Neural cell (in vitro differentiated cells): ENCODE data around the gene PRF1. TPM values are rescaled to one million over a fixed set of nuclear protein-coding genes. Genes with fewer than 3 reads are reported as not detected.

Experiments used
- H2AFZ ChIP-seq: fragments of 200-600, 300-800 bp; sonication (generic), shearing (Covaris generic); 2 replicates; pipeline ENCODE4 v1.6.0; 2014; ENCODE audit warnings: low read depth, mild to moderate bottlenecking, antibody characterized with exemption, low read length, moderate library complexity
- H3F3A ChIP-seq: fragments of 200-600 bp; shearing (Covaris generic); 2 replicates; pipeline ENCODE4 v1.6.1; 2016; ENCODE audit warnings: mild to moderate bottlenecking, moderate library complexity, mixed read lengths, antibody characterized with exemption, low read length; ENCODE audit not compliant: insufficient read depth, poor library complexity, severe bottlenecking
- H3K27ac ChIP-seq: fragments of 200-600, 300-800 bp; sonication (generic), shearing (Covaris generic); 2 replicates; pipeline ENCODE4 v1.5.1; 2014; ENCODE audit warnings: mild to moderate bottlenecking, low read length, moderate library complexity
- H3K27me3 ChIP-seq: fragments of 300-800, 200-600 bp; sonication (generic), shearing (Covaris generic); 2 replicates; pipeline ENCODE4 v1.6.0; 2014; ENCODE audit warnings: mild to moderate bottlenecking, low read depth, low read length, moderate library complexity; ENCODE audit not compliant: insufficient read depth
- H3K36me3 ChIP-seq: fragments of 300-800, 200-600 bp; sonication (generic), shearing (Covaris generic); 2 replicates; pipeline ENCODE4 v1.5.1; 2014; ENCODE audit warnings: mild to moderate bottlenecking, antibody characterized with exemption, low read length, moderate library complexity; ENCODE audit not compliant: insufficient read depth
- H3K4me2 ChIP-seq: fragments of 300-800, 200-600 bp; sonication (generic), shearing (Covaris generic); 2 replicates; pipeline ENCODE4 v1.6.0; 2014; ENCODE audit warnings: mild to moderate bottlenecking, low read length
- H3K4me3 ChIP-seq: fragments of 300-800, 200-600 bp; sonication (generic), shearing (Covaris generic); 2 replicates; pipeline ENCODE4 v1.5.1; 2014; ENCODE audit warnings: mild to moderate bottlenecking, low read length, moderate library complexity
- H3K79me2 ChIP-seq: fragments of 200-600 bp; shearing (Covaris generic); replicated peaks from 2 replicates; pipeline ENCODE4 v1.6.0; 2014; ENCODE audit warnings: mild to moderate bottlenecking, low read length, moderate library complexity; ENCODE audit not compliant: insufficient read depth
- H3K9ac ChIP-seq: fragments of 300-800, 200-600 bp; sonication (generic), shearing (Covaris generic); 2 replicates; pipeline ENCODE4 v1.6.1; 2016; ENCODE audit warnings: mild to moderate bottlenecking, low read length, mixed read lengths
- H3K9me2 ChIP-seq: fragments of 200-600 bp; shearing (Covaris generic); 2 replicates; pipeline ENCODE4 v1.6.1; 2016; ENCODE audit warnings: mild to moderate bottlenecking, low read length, mixed read lengths; ENCODE audit not compliant: insufficient read depth
- H3K9me3 ChIP-seq: fragments of 200-600, 300-800 bp; sonication (generic), shearing (Covaris generic); 2 replicates; pipeline ENCODE4 v1.6.1; 2016; ENCODE audit warnings: mild to moderate bottlenecking, mixed run types, low read length, moderate library complexity, mixed read lengths
- H4K20me1 ChIP-seq: fragments of 200-600 bp; shearing (Covaris generic); 2 replicates; pipeline ENCODE4 v1.6.1; 2016; ENCODE audit warnings: mild to moderate bottlenecking, mixed run types; ENCODE audit not compliant: insufficient read depth
- EP300 ChIP-seq: fragments of 450-650 bp; conservative IDR thresholded peaks from 2 replicates; pipeline ENCODE4 v1.6.1; 2014; ENCODE audit warnings: antibody characterized with exemption, mild to moderate bottlenecking, moderate library complexity; ENCODE audit not compliant: poor library complexity, severe bottlenecking
- EZH2 ChIP-seq: fragments of 200-600, 300-800 bp; shearing (Covaris generic), sonication (generic); IDR thresholded peaks from 2 replicates; pipeline ENCODE4 v1.6.1; 2014; ENCODE audit warnings: antibody characterized with exemption, low read length, borderline replicate concordance, mild to moderate bottlenecking; ENCODE audit not compliant: insufficient read depth, poor library complexity, severe bottlenecking
- RAD21 ChIP-seq: fragments of 450-650 bp; conservative IDR thresholded peaks from 2 replicates; pipeline ENCODE4 v1.6.1; 2014; ENCODE audit warnings: antibody characterized with exemption, mild to moderate bottlenecking, moderate library complexity
- SMC3 ChIP-seq: fragments of 450-650 bp; conservative IDR thresholded peaks from 2 replicates; pipeline ENCODE4 v1.6.1; 2014; ENCODE audit warnings: antibody characterized with exemption, mild to moderate bottlenecking, moderate library complexity; ENCODE audit not compliant: poor library complexity
- TAF1 ChIP-seq: IDR thresholded peaks from 2 replicates; pipeline ENCODE4 v1.6.1; 2012; ENCODE audit warnings: low read depth
- polyA plus RNA-seq: library from polyadenylated mRNA; depleted of rRNA; stranded (reverse); fragments of >200 nt; gene quantifications from 2 replicates; pipeline ENCODE4 v1.2.3, GENCODE V29; 2014
- TF ChIP-seq, protein P1 (sequence below): IDR thresholded peaks from 2 replicates; pipeline ENCODE4 v1.6.1; 2012; ENCODE audit warnings: borderline replicate concordance
- TF ChIP-seq, protein P2 (sequence below): fragments of 450-650 bp; IDR thresholded peaks from 2 replicates; pipeline ENCODE4 v1.5.1; 2014; ENCODE audit warnings: antibody characterized with exemption, mild to moderate bottlenecking, moderate library complexity; ENCODE audit not compliant: poor library complexity, severe bottlenecking

PRF1 gene
- polyA plus RNA-seq, 1 donor from 2014 or later, result not detected

DNA sequence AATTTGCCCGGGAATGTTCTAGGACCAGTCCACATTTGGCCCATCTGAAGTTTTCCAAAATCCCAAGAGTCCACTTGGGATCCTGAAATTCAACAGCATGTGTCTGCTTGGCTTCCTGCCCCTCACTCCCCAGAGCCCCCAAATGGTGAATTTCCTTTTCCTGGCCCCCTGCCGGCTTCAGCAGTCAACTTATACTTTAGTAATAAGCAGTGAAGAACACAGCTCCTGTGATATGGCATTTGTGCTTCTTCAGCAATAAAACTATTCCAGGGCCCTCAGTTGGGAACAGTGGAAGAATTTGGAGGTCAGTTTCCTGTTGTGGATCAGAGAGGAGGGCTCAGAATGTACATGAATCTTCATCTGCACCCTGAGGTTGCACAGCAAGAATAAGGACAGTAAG is 51.1 kb downstream of the PRF1 start:
- H3K9me2 ChIP-seq, result no peaks in the 10 kb centered on the region
- H3K9ac ChIP-seq, result no peak overlapping the region
- H4K20me1 ChIP-seq, result no peaks in the 10 kb centered on the region
- no peaks in the 10 kb centered on the region for H3F3A ChIP-seq
- no peaks in the 10 kb centered on the region for H3K9me3 ChIP-seq
- H3K79me2 ChIP-seq, result no peaks in the 10 kb centered on the region
- TF ChIP-seq EZH2 (no peak), TAF1 (no peak)
- H3K36me3 ChIP-seq, result no peaks in the 10 kb centered on the region
- no peaks in the 10 kb centered on the region for H3K27me3 ChIP-seq
- H3K4me3 ChIP-seq, result no peak overlapping the region
- no peak overlapping the region for H3K27ac ChIP-seq
- no peak overlapping the region for H2AFZ ChIP-seq
- no peak overlapping the region for H3K4me2 ChIP-seq

DNA sequence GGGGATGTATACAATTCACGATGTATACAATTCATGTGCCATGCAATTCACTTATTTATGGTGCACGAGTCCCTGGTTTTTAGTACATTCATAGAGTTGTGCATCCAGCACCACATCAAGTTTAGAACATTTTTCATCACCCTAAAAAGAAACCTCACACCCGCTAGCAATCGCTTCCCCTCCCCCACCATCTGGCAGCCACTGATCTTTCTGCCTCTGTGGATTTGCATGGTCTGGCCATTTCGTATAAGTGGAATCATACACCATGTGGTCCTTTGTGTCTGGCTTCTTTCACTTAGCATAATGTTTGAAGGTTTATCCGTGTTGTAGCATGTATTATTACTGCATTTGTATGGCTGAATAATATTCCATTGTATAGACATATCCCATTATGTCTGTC is 52.1 kb downstream of the PRF1 start:
- TF ChIP-seq, protein P1, sequence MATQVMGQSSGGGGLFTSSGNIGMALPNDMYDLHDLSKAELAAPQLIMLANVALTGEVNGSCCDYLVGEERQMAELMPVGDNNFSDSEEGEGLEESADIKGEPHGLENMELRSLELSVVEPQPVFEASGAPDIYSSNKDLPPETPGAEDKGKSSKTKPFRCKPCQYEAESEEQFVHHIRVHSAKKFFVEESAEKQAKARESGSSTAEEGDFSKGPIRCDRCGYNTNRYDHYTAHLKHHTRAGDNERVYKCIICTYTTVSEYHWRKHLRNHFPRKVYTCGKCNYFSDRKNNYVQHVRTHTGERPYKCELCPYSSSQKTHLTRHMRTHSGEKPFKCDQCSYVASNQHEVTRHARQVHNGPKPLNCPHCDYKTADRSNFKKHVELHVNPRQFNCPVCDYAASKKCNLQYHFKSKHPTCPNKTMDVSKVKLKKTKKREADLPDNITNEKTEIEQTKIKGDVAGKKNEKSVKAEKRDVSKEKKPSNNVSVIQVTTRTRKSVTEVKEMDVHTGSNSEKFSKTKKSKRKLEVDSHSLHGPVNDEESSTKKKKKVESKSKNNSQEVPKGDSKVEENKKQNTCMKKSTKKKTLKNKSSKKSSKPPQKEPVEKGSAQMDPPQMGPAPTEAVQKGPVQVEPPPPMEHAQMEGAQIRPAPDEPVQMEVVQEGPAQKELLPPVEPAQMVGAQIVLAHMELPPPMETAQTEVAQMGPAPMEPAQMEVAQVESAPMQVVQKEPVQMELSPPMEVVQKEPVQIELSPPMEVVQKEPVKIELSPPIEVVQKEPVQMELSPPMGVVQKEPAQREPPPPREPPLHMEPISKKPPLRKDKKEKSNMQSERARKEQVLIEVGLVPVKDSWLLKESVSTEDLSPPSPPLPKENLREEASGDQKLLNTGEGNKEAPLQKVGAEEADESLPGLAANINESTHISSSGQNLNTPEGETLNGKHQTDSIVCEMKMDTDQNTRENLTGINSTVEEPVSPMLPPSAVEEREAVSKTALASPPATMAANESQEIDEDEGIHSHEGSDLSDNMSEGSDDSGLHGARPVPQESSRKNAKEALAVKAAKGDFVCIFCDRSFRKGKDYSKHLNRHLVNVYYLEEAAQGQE, result no peak
- TF ChIP-seq EP300, result no peak
- no peak for TF ChIP-seq TAF1
- TF ChIP-seq, protein P2, sequence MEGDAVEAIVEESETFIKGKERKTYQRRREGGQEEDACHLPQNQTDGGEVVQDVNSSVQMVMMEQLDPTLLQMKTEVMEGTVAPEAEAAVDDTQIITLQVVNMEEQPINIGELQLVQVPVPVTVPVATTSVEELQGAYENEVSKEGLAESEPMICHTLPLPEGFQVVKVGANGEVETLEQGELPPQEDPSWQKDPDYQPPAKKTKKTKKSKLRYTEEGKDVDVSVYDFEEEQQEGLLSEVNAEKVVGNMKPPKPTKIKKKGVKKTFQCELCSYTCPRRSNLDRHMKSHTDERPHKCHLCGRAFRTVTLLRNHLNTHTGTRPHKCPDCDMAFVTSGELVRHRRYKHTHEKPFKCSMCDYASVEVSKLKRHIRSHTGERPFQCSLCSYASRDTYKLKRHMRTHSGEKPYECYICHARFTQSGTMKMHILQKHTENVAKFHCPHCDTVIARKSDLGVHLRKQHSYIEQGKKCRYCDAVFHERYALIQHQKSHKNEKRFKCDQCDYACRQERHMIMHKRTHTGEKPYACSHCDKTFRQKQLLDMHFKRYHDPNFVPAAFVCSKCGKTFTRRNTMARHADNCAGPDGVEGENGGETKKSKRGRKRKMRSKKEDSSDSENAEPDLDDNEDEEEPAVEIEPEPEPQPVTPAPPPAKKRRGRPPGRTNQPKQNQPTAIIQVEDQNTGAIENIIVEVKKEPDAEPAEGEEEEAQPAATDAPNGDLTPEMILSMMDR, result no peak
- Histone ChIP-seq H3K4me2 (no peak overlapping the region), H4K20me1 (no peaks in the 10 kb centered on the region), H3K9ac (no peak overlapping the region), H3K4me3 (no peak overlapping the region), H2AFZ (no peak overlapping the region), H3K79me2 (no peaks in the 10 kb centered on the region), H3K27ac (no peak overlapping the region), H3K36me3 (no peaks in the 10 kb centered on the region), H3K9me2 (no peaks in the 10 kb centered on the region), H3K9me3 (no peaks in the 10 kb centered on the region), H3K27me3 (no peaks in the 10 kb centered on the region), H3F3A (no peaks in the 10 kb centered on the region)

DNA sequence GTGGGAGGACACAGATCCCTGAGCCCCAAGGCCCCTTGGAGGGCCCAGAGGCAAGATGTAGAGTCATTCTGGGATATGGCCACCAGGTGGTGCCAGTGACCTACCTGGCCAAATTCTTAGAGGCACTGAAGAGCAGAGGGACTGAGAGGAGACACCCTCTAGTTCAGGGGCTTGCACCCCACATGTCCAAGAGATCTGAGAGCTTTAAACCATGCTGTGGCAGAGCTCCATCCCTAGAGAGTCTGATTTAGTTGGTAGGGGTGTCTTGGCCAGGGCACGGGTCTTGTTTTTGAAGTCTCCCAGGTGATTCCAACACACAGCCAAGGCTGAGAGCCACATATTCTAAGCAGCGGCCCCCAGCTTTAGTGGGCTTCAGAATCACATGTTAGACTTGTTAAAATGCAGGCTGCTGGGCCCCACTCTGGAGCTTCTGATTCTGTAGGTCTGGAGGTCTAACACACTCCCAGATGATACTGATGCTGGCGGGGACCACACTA is 52.5 kb downstream of the PRF1 start:
- Histone ChIP-seq H3K9ac (no peak overlapping the region), H3K27ac (no peak overlapping the region), H3K79me2 (no peaks in the 10 kb centered on the region), H3K9me3 (no peaks in the 10 kb centered on the region), H4K20me1 (no peaks in the 10 kb centered on the region), H3K27me3 (no peaks in the 10 kb centered on the region), H2AFZ (no peak overlapping the region), H3K4me3 (no peak overlapping the region), H3K36me3 (no peaks in the 10 kb centered on the region), H3F3A (no peaks in the 10 kb centered on the region), H3K4me2 (no peak overlapping the region), H3K9me2 (no peaks in the 10 kb centered on the region)
- peak; percentile 87 for TF ChIP-seq RAD21
- TF ChIP-seq TAF1, result no peak
- TF ChIP-seq, protein P2, result peak; percentile 85
- peak; percentile 90 for TF ChIP-seq SMC3
